Liver (tissue), 9 donors: ENCODE data around the gene NPC1L1. TPM values are rescaled to one million over a fixed set of nuclear protein-coding genes. Genes with fewer than 3 reads are reported as not detected.

Experiments used
- DNase-seq: peaks from one replicate; pipeline ENCODE4 v3.0.0-alpha.2; 2017; ENCODE audit warnings: low spot score
- H3K27ac ChIP-seq, 2 donors: one replicate each; pipeline ENCODE4 v1.7.0; 2013; ENCODE audit warnings: inconsistent platforms in 2 of 2, low read length in 2 of 2, control low read depth in 1 of 2, low read depth in 1 of 2, mild to moderate bottlenecking in 1 of 2
- H3K27me3 ChIP-seq, 4 donors: one replicate each; pipeline versions ENCODE4 v1.6.1 to v1.7.0; 2013; ENCODE audit warnings: low read length in 3 of 4, inconsistent platforms in 1 of 4, mild to moderate bottlenecking in 1 of 4, moderate library complexity in 1 of 4; ENCODE audit not compliant: control insufficient read depth in 4 of 4, insufficient read depth in 4 of 4
- H3K36me3 ChIP-seq, 4 donors: one replicate each; pipeline versions ENCODE4 v1.6.1 to v1.7.0; 2013; ENCODE audit warnings: low read length in 3 of 4, mild to moderate bottlenecking in 3 of 4, low read depth in 1 of 4, moderate library complexity in 1 of 4; ENCODE audit not compliant: control insufficient read depth in 4 of 4, insufficient read depth in 3 of 4
- H3K4me1 ChIP-seq, 4 donors: one replicate each; pipeline versions ENCODE4 v1.6.1 to v1.7.0; 2013; ENCODE audit warnings: low read length in 3 of 4, mild to moderate bottlenecking in 3 of 4, moderate library complexity in 1 of 4; ENCODE audit not compliant: control insufficient read depth in 4 of 4, insufficient read depth in 4 of 4
- H3K4me3 ChIP-seq, 3 donors: one replicate each; pipeline versions ENCODE4 v1.6.1 to v1.7.0; 2013; ENCODE audit warnings: low read length in 3 of 3, control low read depth in 1 of 3, low read depth in 1 of 3, mild to moderate bottlenecking in 1 of 3
- H3K9ac ChIP-seq, 2 donors: one replicate each; pipeline ENCODE4 v1.7.0; 2013; ENCODE audit warnings: low read length in 2 of 2, mild to moderate bottlenecking in 2 of 2, moderate library complexity in 2 of 2, control low read depth in 1 of 2, low read depth in 1 of 2
- H3K9me3 ChIP-seq, 4 donors: one replicate each; pipeline versions ENCODE4 v1.6.1 to v1.7.0; 2013; ENCODE audit warnings: low read length in 3 of 4; ENCODE audit not compliant: control insufficient read depth in 4 of 4
- EGR1 ChIP-seq, 2 donors: IDR thresholded peaks; 2 replicates each; pipeline ENCODE4 v1.6.1; 2016 to 2018; ENCODE audit warnings: antibody characterized with exemption in 2 of 2, low read depth in 2 of 2
- FOXA1 ChIP-seq: IDR thresholded peaks from 2 replicates; pipeline ENCODE4 v1.6.1; 2016; ENCODE audit warnings: antibody characterized with exemption
- FOXA2 ChIP-seq: IDR thresholded peaks from 2 replicates; pipeline ENCODE4 v1.6.1; 2016; ENCODE audit warnings: antibody characterized with exemption
- GABPA ChIP-seq, 2 donors: IDR thresholded peaks in 1 of 2; conservative IDR thresholded peaks in 1 of 2; 2 replicates each; pipeline ENCODE4 v1.6.1; 2016; ENCODE audit warnings: antibody characterized with exemption in 2 of 2, mild to moderate bottlenecking in 1 of 2, moderate library complexity in 1 of 2
- HNF4A ChIP-seq, 2 donors: conservative IDR thresholded peaks; 2 replicates each; pipeline ENCODE4 v1.6.1; 2016; ENCODE audit warnings: antibody characterized with exemption in 2 of 2, mild to moderate bottlenecking in 2 of 2
- HNF4G ChIP-seq: IDR thresholded peaks from 2 replicates; pipeline ENCODE4 v1.6.1; 2016; ENCODE audit warnings: antibody characterized with exemption
- JUND ChIP-seq, 2 donors: IDR thresholded peaks; 2 replicates each; pipeline ENCODE4 v1.6.1; 2016; ENCODE audit warnings: antibody characterized with exemption in 2 of 2
- NR2F2 ChIP-seq: IDR thresholded peaks from 2 replicates; pipeline ENCODE4 v1.6.1; 2016; ENCODE audit warnings: antibody characterized with exemption
- RAD21 ChIP-seq, 2 donors: IDR thresholded peaks; 2 replicates each; pipeline ENCODE4 v1.6.1; 2016; ENCODE audit warnings: antibody characterized with exemption in 2 of 2, mild to moderate bottlenecking in 2 of 2
- RXRA ChIP-seq, 2 donors: IDR thresholded peaks; 2 replicates each; pipeline ENCODE4 v1.6.1; 2017 to 2018; ENCODE audit warnings: antibody characterized with exemption in 2 of 2, mild to moderate bottlenecking in 1 of 2
- SP1 ChIP-seq: IDR thresholded peaks from 2 replicates; pipeline ENCODE4 v1.6.1; 2018; ENCODE audit warnings: antibody characterized with exemption, mild to moderate bottlenecking
- TAF1 ChIP-seq: conservative IDR thresholded peaks from 2 replicates; pipeline ENCODE4 v1.6.1; 2016; ENCODE audit warnings: antibody characterized with exemption, mild to moderate bottlenecking
- YY1 ChIP-seq: IDR thresholded peaks from 2 replicates; pipeline ENCODE4 v1.6.1; 2016; ENCODE audit warnings: antibody characterized with exemption, mild to moderate bottlenecking
- WGBS: extraction: QIAGEN DNeasy Blood & Tissue Kit; methylation state at CpG from one replicate; pipeline ENCODE4 v1.1.7; 2013; 5-methylcytosine and 5-hydroxymethylcytosine counted together
- polyA plus RNA-seq, 2 donors: library from polyadenylated mRNA; stranded (reverse) in 1 of 2; unstranded in 1 of 2; fragments of 200-250 nt in 1 of 2; fragments of >200 nt in 1 of 2; fragmentation: Nextera tagmentation in 1 of 2; extraction: Ambion mirVana in 1 of 2; gene quantifications; one replicate each; pipeline versions ENCODE4 v1.2.1 to v1.2.3, GENCODE V29; 2013 to 2015
- total RNA-seq, 2 donors: library from RNA; depleted of rRNA; stranded (reverse); fragments of >200 nt; gene quantifications; one replicate each; pipeline ENCODE4 v1.2.3, GENCODE V29; 2014
- TF ChIP-seq, protein P1 (sequence below): IDR thresholded peaks from 2 replicates; pipeline ENCODE4 v1.6.1; 2016; ENCODE audit warnings: antibody characterized with exemption
- TF ChIP-seq, protein P2 (sequence below): IDR thresholded peaks from 2 replicates; pipeline ENCODE4 v1.6.1; 2016; ENCODE audit warnings: antibody characterized with exemption, mild to moderate bottlenecking
- TF ChIP-seq, protein P3 (sequence below): fragments of 150-350 bp; IDR thresholded peaks from 2 replicates; pipeline ENCODE4 v1.5.1; 2017; ENCODE audit warnings: improper control_type of control experiment, low read depth, low read length; ENCODE audit not compliant: missing input control
- TF ChIP-seq, protein P4 (sequence below): IDR thresholded peaks from 2 replicates; pipeline ENCODE4 v1.6.1; 2016; ENCODE audit warnings: antibody characterized with exemption
- TF ChIP-seq, protein P5 (sequence below): IDR thresholded peaks from 2 replicates; pipeline ENCODE4 v1.6.1; 2016; ENCODE audit warnings: antibody characterized with exemption
- donor health status: healthy.
- donor health status: healthy.
- donor health status: healthy.
- donor health status: healthy.
- donor health status: healthy.

Gene NPC1L1
- total and polyA plus RNA-seq, 4 donors, result 7.2 to 22.1 (median 15.3) TPM

DNA sequence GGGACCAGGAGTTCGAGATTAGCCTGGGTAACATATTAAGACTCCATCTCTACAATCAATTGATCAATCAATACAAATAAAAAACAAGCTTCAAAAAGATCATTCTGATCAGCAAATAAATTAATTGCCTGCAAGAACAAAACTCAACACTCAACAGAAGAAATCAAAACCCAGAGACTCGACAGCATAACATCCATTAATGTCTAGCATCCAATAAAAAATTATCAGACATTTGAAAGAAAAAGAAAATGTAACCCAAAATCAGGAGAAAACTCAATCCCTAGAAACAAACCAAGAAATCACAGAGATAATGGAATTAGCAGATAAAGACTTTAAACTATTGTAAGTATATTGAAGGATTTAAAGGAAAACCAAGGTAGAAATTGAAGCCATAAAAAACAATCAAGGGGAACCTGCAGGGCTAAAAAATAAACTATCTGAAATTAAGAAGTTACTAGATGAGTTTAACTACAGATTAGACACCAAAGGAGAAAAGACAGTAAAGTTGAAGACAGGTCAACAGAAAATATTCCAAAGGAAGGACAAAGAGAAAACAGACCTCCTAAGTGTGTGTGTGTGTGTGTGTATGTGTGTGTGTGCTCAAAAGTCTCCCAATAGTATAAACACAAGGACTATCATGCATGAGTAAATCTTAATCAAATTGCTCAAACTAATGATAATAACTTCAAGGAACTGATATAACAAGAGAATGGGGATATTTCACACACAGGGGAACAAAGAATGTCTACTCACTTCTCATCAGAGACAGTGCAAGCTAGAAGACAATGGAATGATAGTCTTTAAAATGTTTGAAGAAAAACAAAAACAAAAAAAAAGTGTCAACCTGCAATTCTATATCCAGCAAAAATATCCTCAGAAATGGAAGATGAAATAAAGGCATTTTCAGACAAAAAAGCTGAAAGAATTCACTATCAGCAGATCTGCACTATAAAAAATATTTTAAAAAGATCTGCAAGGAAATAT lies 58.3 kb downstream of the NPC1L1 start:
- Histone ChIP-seq H3K9ac (no peak overlapping the region), H3K36me3 (peaks cover 2 to 57% (median 36%) of the 10 kb centered on the region in 4 donors), H3K9me3 (no peaks in the 10 kb centered on the region), H3K27ac (no peak overlapping the region), H3K4me1 (peaks cover 2 to 24% (median 17%) of the 10 kb centered on the region in 4 donors), H3K4me3 (no peak overlapping the region), H3K27me3 (no peaks in the 10 kb centered on the region)
- WGBS, result 98% methylated on average over 2 of the region's 2 CpGs
- no peak for DNase-seq
- TF ChIP-seq RXRA (IDR thresholded peaks at IDR 0.05) (no peak), HNF4G (no peak), FOXA1 (no peak), SP1 (no peak), RAD21 (IDR thresholded peaks at IDR 0.05) (no peak), NR2F2 (no peak), FOXA2 (no peak), TAF1 (no peak), YY1 (no peak), EGR1 (IDR thresholded peaks at IDR 0.05; ENCODE audit: low read depth in 2 of 2) (no peak), HNF4A (conservative IDR thresholded peaks at IDR 0.05) (no peak), GABPA (IDR thresholded peaks at IDR 0.05 in 1 of 2, conservative IDR thresholded peaks at IDR 0.05 in 1 of 2) (no peak), JUND (IDR thresholded peaks at IDR 0.05) (no peak)
- TF ChIP-seq, protein P1, sequence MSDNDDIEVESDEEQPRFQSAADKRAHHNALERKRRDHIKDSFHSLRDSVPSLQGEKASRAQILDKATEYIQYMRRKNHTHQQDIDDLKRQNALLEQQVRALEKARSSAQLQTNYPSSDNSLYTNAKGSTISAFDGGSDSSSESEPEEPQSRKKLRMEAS, result no peak
- TF ChIP-seq, protein P2, sequence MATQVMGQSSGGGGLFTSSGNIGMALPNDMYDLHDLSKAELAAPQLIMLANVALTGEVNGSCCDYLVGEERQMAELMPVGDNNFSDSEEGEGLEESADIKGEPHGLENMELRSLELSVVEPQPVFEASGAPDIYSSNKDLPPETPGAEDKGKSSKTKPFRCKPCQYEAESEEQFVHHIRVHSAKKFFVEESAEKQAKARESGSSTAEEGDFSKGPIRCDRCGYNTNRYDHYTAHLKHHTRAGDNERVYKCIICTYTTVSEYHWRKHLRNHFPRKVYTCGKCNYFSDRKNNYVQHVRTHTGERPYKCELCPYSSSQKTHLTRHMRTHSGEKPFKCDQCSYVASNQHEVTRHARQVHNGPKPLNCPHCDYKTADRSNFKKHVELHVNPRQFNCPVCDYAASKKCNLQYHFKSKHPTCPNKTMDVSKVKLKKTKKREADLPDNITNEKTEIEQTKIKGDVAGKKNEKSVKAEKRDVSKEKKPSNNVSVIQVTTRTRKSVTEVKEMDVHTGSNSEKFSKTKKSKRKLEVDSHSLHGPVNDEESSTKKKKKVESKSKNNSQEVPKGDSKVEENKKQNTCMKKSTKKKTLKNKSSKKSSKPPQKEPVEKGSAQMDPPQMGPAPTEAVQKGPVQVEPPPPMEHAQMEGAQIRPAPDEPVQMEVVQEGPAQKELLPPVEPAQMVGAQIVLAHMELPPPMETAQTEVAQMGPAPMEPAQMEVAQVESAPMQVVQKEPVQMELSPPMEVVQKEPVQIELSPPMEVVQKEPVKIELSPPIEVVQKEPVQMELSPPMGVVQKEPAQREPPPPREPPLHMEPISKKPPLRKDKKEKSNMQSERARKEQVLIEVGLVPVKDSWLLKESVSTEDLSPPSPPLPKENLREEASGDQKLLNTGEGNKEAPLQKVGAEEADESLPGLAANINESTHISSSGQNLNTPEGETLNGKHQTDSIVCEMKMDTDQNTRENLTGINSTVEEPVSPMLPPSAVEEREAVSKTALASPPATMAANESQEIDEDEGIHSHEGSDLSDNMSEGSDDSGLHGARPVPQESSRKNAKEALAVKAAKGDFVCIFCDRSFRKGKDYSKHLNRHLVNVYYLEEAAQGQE, result no peak
- TF ChIP-seq, protein P3, sequence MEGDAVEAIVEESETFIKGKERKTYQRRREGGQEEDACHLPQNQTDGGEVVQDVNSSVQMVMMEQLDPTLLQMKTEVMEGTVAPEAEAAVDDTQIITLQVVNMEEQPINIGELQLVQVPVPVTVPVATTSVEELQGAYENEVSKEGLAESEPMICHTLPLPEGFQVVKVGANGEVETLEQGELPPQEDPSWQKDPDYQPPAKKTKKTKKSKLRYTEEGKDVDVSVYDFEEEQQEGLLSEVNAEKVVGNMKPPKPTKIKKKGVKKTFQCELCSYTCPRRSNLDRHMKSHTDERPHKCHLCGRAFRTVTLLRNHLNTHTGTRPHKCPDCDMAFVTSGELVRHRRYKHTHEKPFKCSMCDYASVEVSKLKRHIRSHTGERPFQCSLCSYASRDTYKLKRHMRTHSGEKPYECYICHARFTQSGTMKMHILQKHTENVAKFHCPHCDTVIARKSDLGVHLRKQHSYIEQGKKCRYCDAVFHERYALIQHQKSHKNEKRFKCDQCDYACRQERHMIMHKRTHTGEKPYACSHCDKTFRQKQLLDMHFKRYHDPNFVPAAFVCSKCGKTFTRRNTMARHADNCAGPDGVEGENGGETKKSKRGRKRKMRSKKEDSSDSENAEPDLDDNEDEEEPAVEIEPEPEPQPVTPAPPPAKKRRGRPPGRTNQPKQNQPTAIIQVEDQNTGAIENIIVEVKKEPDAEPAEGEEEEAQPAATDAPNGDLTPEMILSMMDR, result no peak
- TF ChIP-seq, protein P4, sequence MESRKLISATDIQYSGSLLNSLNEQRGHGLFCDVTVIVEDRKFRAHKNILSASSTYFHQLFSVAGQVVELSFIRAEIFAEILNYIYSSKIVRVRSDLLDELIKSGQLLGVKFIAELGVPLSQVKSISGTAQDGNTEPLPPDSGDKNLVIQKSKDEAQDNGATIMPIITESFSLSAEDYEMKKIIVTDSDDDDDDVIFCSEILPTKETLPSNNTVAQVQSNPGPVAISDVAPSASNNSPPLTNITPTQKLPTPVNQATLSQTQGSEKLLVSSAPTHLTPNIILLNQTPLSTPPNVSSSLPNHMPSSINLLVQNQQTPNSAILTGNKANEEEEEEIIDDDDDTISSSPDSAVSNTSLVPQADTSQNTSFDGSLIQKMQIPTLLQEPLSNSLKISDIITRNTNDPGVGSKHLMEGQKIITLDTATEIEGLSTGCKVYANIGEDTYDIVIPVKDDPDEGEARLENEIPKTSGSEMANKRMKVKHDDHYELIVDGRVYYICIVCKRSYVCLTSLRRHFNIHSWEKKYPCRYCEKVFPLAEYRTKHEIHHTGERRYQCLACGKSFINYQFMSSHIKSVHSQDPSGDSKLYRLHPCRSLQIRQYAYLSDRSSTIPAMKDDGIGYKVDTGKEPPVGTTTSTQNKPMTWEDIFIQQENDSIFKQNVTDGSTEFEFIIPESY, result no peak
- TF ChIP-seq, protein P5, sequence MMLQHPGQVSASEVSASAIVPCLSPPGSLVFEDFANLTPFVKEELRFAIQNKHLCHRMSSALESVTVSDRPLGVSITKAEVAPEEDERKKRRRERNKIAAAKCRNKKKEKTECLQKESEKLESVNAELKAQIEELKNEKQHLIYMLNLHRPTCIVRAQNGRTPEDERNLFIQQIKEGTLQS, result no peak
